Endothelial cell (in vitro differentiated cells): ENCODE measurements around the gene NCAM1. TPM values are rescaled to one million over a fixed set of nuclear protein-coding genes. Genes with fewer than 3 reads are reported as not detected.

Experiments
- DNase-seq: peaks from one replicate; pipeline ENCODE4 v3.0.0; 2021; ENCODE audit warnings: low spot score
- H3K27ac Mint-ChIP-seq: one replicate; pipeline ENCODE4 v1.8.0; 2021; ENCODE audit warnings: mixed read lengths, inconsistent platforms; ENCODE audit not compliant: unreplicated experiment
- H3K27me3 Mint-ChIP-seq: one replicate; pipeline ENCODE4 v1.8.0; 2021; ENCODE audit warnings: mild to moderate bottlenecking, moderate library complexity, mixed read lengths, inconsistent platforms; ENCODE audit not compliant: unreplicated experiment
- H3K36me3 Mint-ChIP-seq: one replicate; pipeline ENCODE4 v1.8.0; 2021; ENCODE audit warnings: mild to moderate bottlenecking, low read depth, mixed read lengths, inconsistent platforms; ENCODE audit not compliant: unreplicated experiment
- H3K4me1 Mint-ChIP-seq: one replicate; pipeline ENCODE4 v1.8.0; 2021; ENCODE audit warnings: mild to moderate bottlenecking, mixed read lengths, inconsistent platforms; ENCODE audit not compliant: unreplicated experiment
- H3K4me3 Mint-ChIP-seq: one replicate; pipeline ENCODE4 v1.8.0; 2021; ENCODE audit warnings: mild to moderate bottlenecking, mixed read lengths, inconsistent platforms; ENCODE audit not compliant: unreplicated experiment
- H3K9me3 Mint-ChIP-seq: one replicate; pipeline ENCODE4 v1.8.0; 2021; ENCODE audit warnings: mixed read lengths, inconsistent platforms; ENCODE audit not compliant: unreplicated experiment
- CTCF ChIP-seq: fragments of 200-600 bp; sonication (generic); IDR thresholded peaks from one replicate; pipeline ENCODE4 v1.5.0; 2021; ENCODE audit warnings: antibody characterized with exemption; ENCODE audit not compliant: unreplicated experiment
- total RNA-seq: library from RNA; stranded (reverse); fragmentation: NEBNext Ultra II Directional; extraction: Animal tissue kit (Norgen Biotek cat#: 25700); gene quantifications from one replicate; pipeline ENCODE4 v1.2.1, GENCODE V29; 2021; ENCODE audit not compliant: unreplicated experiment

The NCAM1 gene
- total RNA-seq, 1 donor from 2014 or later = 21.9 TPM

- TF ChIP-seq CTCF = no peak
- no peak for DNase-seq
- Mint-ChIP-seq H3K27ac (no peak overlapping the region), H3K9me3 (no peaks in the 10 kb centered on the region), H3K36me3 (no peaks in the 10 kb centered on the region), H3K4me1 (peaks cover 8% of the 10 kb centered on the region), H3K27me3 (peaks cover 7% of the 10 kb centered on the region), H3K4me3 (no peak overlapping the region)
Observed at GRCh38 chr11:113271551-113272245, 310.5 kb downstream of the NCAM1 start.

DNA sequence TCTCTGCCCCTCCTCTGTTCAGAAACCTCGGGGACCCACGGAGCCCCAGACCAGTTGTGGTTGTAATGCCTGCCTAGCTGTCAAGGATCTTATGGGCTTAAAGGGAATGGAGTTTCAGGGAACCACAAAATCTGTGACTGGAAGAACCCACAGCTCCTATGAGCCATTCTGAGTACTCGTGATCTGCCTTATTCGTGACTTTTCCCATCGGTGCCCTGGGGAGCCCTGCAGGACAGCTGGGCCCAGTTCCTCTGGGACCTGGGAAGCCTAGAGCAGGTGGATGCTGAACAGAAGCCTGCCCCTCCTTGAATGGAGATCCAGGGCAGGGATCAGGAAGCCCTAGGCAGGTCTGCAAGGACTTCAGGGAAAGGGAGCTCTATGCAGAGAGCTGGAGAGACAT, 311.1 kb downstream of the NCAM1 start:
- no peaks in the 10 kb centered on the region for H3K9me3 Mint-ChIP-seq
- peaks cover 7% of the 10 kb centered on the region for H3K27me3 Mint-ChIP-seq
- TF ChIP-seq CTCF = no peak
- DNase-seq = no peak
- no peak overlapping the region for H3K4me3 Mint-ChIP-seq
- H3K27ac Mint-ChIP-seq = no peak overlapping the region
- peaks cover 8% of the 10 kb centered on the region for H3K4me1 Mint-ChIP-seq
- no peaks in the 10 kb centered on the region for H3K36me3 Mint-ChIP-seq

- H3K4me1 Mint-ChIP-seq = peaks cover 8% of the 10 kb centered on the region
- no peak for DNase-seq
- no peak for TF ChIP-seq CTCF
- no peaks in the 10 kb centered on the region for H3K9me3 Mint-ChIP-seq
- no peaks in the 10 kb centered on the region for H3K36me3 Mint-ChIP-seq
- H3K27me3 Mint-ChIP-seq = peaks cover 7% of the 10 kb centered on the region
- no peak overlapping the region for H3K4me3 Mint-ChIP-seq
- no peak overlapping the region for H3K27ac Mint-ChIP-seq
Observed at GRCh38 chr11:113272927-113273615, 311.9 kb downstream of the NCAM1 start.

DNA sequence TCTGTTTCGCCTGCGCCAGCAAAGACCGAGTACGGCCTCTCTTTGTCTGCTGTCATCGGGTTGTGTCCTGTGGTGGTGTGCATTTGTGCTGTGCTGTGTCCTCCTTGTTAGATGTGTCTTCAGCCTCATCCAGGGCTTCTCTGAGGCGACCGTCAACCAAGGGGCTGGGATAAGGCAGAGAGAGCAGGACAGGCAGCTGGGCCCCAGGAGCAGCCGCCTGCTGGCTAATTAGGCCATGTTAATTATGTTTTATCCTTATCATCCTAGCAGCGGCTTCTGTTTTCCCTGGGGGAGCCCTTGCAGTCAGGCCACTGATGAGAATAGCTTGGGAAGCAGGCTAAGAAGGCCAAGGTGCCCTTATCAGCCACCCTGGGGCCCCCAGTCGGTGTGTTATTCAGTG, 312.5 kb downstream of the NCAM1 start:
- TF ChIP-seq CTCF = no peak
- H3K27ac Mint-ChIP-seq = no peak overlapping the region
- H3K4me1 Mint-ChIP-seq = peaks cover 8% of the 10 kb centered on the region
- no peak overlapping the region for H3K4me3 Mint-ChIP-seq
- peaks cover 7% of the 10 kb centered on the region for H3K27me3 Mint-ChIP-seq
- no peaks in the 10 kb centered on the region for H3K36me3 Mint-ChIP-seq
- H3K9me3 Mint-ChIP-seq = no peaks in the 10 kb centered on the region
- no peak for DNase-seq
